Renal cortex interstitium (tissue), 11 donors: ENCODE results near the gene HBG1. TPM values are rescaled to one million over a fixed set of nuclear protein-coding genes. Genes with fewer than 3 reads are reported as not detected.

Source experiments
- DNase-seq, 11 donors: peaks; one replicate each; pipeline ENCODE4 v3.0.0-alpha.2; 2013; ENCODE audit warnings: low read depth in 9 of 11, low spot score in 4 of 11; ENCODE audit errors: extremely low read depth in 1 of 11
- polyA plus RNA-seq, 3 donors: library from polyadenylated mRNA; unstranded; fragments of 120-200 nt; gene quantifications; one replicate each; pipeline ENCODE4 v1.2.1, GENCODE V29; 2013; ENCODE audit not compliant: insufficient read length in 3 of 3

Gene HBG1
- polyA plus RNA-seq, 3 donors: 304 to 877 (median 766) TPM

DNA sequence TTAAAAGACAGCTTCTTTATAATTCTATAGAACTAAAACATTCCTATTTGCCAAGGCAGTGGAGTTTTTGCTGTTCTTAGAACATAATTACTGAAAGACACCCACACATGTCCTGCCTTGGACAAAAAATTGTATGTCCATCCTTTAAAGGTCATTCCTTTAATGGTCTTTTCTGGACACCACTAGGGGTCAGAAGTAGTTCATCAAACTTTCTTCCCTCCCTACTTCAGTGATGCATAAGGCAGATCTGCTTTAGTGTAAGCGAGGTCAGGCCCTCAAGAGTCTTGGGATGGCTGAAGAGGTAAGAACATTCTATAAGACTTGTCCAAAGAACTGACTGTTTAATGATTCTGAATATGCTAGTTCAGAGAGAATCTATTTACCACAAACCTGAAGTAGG is 44.9 kb downstream of the HBG1 start:
- DNase-seq: peak in 7 of 11 donors; percentile 2 to 25 (median 8)

DNA sequence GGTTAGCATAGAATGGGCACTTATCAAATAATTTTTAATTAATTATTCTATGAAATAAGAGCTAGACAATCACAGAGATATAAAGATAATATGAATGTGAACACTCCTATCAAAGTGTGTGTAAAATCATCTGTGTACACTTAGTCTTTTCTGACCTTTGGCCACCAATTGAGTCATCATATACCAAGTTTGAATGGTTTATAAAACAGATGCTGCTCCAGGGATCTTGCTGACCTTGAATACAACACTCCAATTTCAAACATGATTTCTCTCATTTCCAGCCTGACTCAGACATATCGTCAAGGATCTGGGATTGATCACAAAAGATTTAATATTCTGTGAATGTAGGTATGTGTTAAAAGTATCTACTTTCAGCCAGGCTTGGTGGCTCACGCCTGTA is 46.3 kb downstream of the HBG1 start:
- no peak for DNase-seq

DNA sequence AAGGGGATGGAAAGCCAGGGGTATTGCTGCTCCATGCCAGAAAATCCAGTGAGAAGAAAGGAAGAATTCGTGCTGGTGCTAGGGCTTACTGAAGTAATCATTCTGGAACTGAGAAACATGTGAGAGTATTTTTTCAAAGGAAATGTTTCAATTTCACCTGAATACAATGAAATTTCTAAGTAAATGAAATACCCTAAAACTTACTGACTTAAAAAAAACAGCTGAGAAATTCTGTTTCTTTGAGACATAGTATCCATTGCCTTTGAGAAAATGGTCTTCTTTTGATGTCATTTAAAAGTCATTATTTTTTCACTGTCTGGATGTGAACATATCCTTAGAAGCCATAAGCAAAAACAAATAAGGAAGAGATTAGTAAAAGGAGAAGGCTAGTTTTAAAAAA is 49.1 kb downstream of the HBG1 start, which contains the start of gene OR51V1:
Gene OR51V1 (minus strand): TSS at position 101 of the 400 bp plus-strand sequence. CDS start 0 bp downstream, at position 101.
- DNase-seq: no peak

DNA sequence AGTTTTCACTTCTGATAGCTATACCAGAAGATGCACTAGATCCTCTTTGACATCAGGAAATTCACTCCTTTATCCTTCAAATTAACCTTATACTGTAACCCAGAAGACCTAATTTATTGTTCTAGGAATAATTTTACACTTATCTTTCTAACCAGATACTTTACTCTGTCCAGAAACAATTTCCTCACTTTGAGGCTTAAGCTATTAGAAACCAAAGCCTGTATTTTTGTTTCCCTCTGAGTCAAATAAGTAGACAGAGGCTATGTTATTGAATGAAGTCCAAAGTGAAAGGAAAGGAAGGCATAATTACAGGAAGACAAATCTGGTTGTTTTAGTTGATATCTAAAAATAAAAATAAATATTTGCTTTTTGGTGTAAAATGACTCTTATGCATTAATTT is 51.4 kb downstream of the HBG1 start:
- no peak for DNase-seq

Other genes with a start within 250 kb of the HBG1 start
- gene OR52J3, start 203.3 kb downstream of the HBG1 start, polyA plus RNA-seq: not detected
- gene OR52E2, start 190.2 kb downstream of the HBG1 start, polyA plus RNA-seq: not detected
- not detected for gene OR52E1, start 180.3 kb downstream of the HBG1 start, polyA plus RNA-seq
- gene OR52A5, start 111.5 kb downstream of the HBG1 start, polyA plus RNA-seq: not detected
- under 1 TPM in 2 of 3 donors, not detected in 1; 0.01 to 0.05 TPM for gene OR52A1, start 95.1 kb downstream of the HBG1 start, polyA plus RNA-seq
- gene OR51V1, start 49.2 kb downstream of the HBG1 start, polyA plus RNA-seq: not detected
- gene HBB, start 22.8 kb downstream of the HBG1 start, polyA plus RNA-seq: 100 to 1,000 TPM; 110 to 331 (median 134) TPM
- 1 to 10 TPM; 1.2 to 2.1 (median 1.8) TPM for gene HBD, start 15.4 kb downstream of the HBG1 start, polyA plus RNA-seq
- gene HBG2, start 4.9 kb upstream of the HBG1 start, polyA plus RNA-seq: 1,000 to 10,000 TPM; 1,167 to 4,071 (median 1,615) TPM
- gene HBE1, start 20.1 kb upstream of the HBG1 start, polyA plus RNA-seq: 10 to 100 TPM in 1 of 3 donors, 1 to 10 TPM in 2; 2.4 to 26.1 (median 9.6) TPM
- gene OR51B4, start 52.1 kb upstream of the HBG1 start, polyA plus RNA-seq: under 1 TPM in 2 of 3 donors, not detected in 1; 0.11 to 0.27 TPM
- gene OR51B2, start 74.4 kb upstream of the HBG1 start, polyA plus RNA-seq: not detected
- gene OR51B5, start 93.7 kb upstream of the HBG1 start, polyA plus RNA-seq: under 1 TPM; 0.33 to 0.56 (median 0.50) TPM
- gene OR51B6, start 101.7 kb upstream of the HBG1 start, polyA plus RNA-seq: not detected
- not detected for gene OR51M1, start 134.0 kb upstream of the HBG1 start, polyA plus RNA-seq
- gene OR51Q1, start 172.3 kb upstream of the HBG1 start, polyA plus RNA-seq: not detected
- not detected for gene OR51I1, start 191.7 kb upstream of the HBG1 start, polyA plus RNA-seq
- under 1 TPM in 1 of 3 donors, not detected in 2; 0.09 TPM for gene OR51I2, start 199.5 kb upstream of the HBG1 start, polyA plus RNA-seq
- gene OR52D1, start 238.8 kb upstream of the HBG1 start, polyA plus RNA-seq: not detected